Hypothalamus (tissue), 51 donors: Measurements from ENCODE around the gene RTN4IP1.
A peak's percentile ranks its signal among the peaks of the same experiment; 100 is the strongest.
"Not testable (repeated sequence)": the region's sequence is repeated elsewhere in the genome, so short reads cannot be mapped to it uniquely, and the experiment has no call there.

Experiments
- DNase-seq, 51 donors: peaks; one replicate each; lab custom pipeline; 2025; lab: John Stamatoyannopoulos, UW

Gene RTN4IP1

DNA sequence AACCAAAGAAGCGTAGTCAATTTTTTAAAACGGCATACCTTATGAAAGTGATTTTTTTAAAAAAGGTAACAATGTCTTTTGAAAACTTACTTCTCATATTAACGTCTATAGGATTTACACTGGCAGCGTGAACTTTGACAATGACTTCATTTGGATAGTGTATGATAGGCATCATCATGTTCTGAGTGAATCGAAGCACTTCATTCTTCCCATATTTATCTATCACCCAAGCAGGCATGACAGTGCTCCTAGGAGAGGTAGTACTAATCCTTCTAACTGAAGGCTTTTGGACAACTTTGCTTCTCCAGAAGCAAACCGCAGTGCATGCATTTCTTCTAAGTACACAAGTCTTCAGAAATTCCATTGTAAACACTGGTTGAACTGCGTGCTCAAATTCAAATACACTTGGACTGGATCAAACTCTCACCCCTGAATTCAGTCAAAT, 618 bp downstream of the RTN4IP1 start:
- DNase-seq, result peak in 2 of 51 donors; percentile 44 to 75

DNA sequence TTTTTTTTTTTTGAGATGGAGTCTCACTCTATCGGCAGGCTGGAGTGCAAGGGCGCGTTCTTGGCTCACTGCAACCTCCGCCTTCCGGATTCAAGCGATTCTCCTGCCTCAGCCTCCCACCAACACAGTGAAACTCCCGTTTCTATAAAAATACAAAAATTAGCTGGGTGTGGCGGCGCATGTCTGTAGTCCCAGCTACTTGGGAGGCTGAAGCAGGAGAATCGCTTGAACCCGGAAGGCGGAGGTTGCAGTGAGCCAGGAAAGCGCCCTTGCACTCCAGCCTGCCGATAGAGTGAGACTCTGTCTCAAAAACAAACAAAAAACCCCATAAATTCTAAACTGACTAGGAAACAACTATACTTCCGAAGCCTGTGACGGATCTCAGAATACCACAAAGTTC, 1.5 kb downstream of the RTN4IP1 start:
- not testable (repeated sequence) for DNase-seq

DNA sequence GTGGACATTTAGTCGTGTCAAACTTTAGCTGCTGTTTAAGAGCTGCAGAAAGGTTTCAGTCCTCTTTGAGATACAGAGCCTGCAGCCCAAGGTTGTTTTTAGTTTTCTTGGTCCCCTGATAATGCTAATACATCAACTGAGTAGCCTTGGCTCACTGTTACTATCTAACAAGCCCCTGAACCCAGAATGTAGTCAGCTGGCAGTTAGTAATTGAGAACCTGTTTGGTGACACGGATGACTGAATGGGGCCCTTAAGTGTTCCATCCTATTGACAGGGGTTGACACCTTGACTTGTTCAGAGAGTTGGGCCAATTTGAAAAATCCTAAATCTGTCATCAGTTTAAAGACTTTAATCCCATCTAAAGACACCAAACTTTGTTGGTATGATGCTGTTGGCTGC, 2.8 kb downstream of the RTN4IP1 start:
- no peak for DNase-seq

DNA sequence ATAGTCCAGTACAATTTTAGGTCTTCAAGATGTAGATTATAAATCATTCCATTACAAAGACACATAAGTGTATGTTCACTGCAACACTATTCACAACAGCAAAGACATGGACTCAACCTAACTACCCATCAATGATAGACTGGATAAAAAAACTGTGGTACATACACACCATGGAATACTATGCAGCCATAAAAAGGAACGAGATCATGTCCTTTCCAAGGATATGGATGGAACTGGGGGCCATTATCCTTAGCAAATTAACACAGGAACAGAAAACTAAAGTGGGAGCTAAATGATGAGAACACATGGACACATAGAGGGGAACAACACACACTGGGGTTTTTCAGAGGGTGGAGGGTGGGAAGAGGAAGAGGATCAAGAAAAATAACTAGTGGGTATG, 6.3 kb downstream of the RTN4IP1 start:
- no peak for DNase-seq

DNA sequence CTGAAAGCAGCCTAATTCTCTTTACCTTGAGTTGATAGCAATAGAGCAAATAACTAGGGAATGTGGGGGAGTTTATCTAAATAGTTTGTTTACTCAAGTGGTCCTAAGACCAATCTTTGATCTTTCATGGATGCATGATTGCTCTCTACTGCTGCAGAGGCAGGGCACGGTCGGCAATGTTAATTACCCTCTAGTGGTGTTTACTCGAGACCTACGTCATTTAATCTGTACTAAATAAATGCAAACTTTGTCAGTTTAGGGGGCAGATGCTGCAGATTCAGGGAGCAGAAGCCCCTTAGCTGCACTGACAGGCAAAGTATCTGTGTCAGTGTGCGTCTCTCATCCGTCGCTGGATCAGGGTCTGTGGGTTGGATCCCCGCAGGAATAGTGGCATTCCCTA, 6.9 kb downstream of the RTN4IP1 start:
- DNase-seq, result no peak

DNA sequence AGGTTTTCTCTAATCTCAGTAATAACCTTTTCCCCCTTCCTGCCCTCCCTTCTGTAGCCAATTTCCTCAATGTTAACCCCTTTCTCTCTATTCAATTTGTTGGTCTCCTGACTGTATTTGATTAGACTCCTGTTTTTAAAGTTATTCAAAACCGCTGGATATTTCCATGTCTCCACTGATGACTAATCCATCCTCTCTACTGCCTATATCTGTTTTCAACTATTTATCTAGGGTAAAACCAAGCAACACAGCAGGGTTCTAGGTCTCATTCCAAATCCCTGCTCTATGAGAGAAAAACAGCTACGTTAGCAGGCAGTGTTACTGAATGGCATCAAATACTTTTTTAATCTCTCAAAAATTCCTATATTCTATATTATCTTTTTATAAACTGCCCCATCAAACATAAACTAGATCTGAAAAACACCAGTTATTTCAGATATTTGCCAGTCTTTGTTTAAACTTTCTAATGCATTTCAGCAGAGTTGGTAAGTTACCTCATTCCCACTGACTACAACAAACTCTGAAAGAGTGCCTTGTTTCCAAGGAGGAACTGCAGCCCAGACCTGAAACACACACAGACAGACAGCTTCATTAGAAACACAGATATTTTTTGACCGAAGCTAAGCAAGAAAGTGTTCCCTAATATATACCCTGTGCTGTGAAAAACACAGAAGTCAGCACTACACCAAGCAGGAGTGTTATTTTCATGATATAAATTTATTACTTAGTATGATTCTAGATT, 8.2 kb downstream of the RTN4IP1 start:
- no peak for DNase-seq

DNA sequence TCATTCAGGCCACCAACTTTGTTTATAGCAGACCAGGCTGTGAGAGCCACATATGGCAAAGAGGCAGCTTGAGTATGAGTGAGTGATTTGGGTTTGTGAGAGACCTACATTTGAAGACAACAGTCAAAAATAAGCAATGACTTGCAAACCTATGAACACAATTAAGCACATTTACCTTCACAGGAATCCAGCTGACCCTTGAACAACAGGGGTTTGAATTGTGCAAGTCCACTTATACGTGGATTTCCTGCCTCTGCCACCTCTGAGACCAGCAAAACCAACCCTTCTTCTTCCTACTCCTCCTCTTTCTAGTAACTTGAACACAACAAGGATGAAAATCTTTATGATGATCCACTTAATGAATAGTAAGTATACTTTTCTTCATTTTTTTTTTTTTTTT, 10.1 kb downstream of the RTN4IP1 start:
- DNase-seq, result no peak

DNA sequence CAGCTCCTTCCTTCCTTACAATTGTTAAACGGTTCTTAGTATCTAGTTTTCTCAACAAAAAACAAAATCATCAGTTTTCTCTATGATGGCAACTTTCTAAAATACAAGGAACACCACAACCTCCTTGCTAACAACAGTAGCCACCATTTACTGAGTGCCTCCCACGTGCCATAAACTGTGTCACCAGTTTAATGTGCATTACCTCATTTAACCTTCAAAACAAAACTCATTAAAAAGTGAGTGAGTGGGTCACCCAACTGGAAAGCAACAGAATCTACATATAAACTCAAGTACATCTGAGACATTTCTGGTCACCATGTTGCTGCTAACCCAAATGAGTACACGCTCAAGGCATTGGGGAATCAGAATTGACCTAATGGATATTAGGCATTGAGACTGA, 11.0 kb downstream of the RTN4IP1 start:
- no peak for DNase-seq

DNA sequence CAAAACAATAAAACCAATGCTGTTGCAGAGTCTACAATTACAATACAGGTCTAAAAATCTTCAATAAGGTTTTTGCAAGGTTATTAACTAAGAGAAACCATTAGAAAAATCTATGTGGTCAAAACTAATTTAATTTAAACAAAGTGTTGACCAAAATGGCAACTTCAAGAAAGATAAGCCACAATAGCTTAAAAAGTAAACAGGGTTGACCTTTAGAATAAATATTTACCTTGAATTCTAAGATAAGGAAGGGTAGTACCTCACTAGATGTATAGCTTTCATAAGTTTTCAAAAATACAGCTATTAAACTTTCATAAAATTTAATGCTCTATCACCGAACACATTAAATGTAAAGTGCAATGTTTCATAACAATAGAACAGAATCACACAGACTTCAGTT, 11.4 kb downstream of the RTN4IP1 start:
- DNase-seq, result no peak

DNA sequence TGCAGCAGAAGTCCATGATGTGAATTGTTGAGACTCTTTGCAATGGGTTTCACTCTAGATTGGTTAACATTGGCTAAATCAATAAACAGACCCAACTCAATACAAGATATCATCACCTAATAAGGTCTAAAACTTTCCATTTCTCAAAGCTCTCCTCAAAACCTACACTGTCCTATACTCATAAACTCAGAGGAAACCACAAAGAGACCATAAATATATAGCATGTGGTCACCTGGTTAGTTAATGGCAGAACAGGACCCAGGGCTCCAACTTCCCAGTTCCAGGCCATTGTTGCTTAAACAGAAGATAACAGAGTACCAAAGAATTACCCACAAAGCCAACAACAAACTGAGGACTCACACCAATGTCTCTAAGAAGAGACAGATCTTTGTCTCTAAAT, 12.0 kb downstream of the RTN4IP1 start:
- DNase-seq, result no peak

DNA sequence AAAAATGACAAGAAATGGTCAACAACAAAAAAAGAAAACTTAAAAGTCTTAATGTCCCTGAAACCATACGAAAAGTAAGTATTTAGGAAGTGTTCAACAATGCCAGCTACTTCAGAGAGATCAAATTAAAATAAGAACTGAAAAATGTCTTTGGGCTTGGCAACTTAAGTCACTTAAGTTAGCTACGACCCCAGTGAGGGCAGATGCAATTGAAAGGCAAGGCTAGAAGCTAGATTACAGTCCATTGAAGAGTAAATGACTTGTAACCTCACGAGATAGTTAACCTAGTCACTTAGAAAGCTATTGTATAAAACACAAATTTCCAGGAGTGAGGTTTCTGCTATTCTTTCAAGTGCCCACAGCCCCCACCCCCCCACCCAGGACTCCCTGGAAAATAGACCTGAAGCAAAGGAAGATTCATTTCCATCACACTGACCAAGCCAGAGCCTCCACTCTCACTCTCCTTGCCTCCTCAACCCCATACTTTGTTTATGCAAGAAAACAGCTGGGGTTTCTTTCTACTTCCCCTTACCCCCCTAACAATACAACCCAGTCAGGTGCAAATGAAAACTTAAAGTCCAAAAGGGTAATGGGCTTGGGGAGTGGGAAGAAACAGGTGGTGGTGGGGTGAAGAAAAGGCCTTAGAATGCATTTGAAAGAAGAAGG, 14.6 kb downstream of the RTN4IP1 start:
- no peak for DNase-seq

DNA sequence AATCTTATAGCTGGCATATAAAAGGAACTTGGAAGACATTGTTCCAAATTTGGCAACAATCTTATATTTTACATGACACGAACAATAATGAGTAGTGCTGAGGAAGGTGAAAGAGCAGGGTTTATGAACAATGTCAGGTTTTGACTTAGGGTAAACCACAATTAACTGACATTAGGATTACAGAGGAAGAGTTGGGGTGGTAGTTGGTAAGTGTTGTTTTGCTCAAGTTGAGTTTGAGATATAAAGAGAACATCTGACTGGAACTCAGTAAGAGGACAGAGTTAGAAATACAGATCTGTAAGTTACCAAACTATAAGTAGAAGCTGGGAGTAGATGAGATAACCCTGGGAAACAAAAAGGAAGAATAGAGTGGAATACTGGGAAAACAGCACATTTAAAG, 15.1 kb downstream of the RTN4IP1 start:
- no peak for DNase-seq

DNA sequence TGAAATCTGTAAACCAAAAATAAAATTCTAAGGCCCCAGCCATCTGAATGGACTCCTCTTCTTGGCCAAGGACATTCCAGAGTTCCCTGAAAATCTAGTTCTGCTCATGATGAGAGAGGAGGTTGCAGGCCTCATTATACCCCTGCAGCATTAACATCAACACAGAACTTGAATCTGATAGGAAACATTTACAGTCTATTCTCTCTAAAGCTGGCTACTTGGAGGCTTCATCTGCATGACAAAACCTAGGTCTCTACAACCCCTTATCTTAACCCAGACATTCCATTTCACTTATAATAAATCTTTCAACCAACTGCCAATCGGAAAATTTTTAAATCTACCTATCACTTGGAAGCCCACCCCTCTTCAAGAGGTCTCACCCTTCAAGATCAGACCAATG, 15.7 kb downstream of the RTN4IP1 start:
- DNase-seq, result no peak

DNA sequence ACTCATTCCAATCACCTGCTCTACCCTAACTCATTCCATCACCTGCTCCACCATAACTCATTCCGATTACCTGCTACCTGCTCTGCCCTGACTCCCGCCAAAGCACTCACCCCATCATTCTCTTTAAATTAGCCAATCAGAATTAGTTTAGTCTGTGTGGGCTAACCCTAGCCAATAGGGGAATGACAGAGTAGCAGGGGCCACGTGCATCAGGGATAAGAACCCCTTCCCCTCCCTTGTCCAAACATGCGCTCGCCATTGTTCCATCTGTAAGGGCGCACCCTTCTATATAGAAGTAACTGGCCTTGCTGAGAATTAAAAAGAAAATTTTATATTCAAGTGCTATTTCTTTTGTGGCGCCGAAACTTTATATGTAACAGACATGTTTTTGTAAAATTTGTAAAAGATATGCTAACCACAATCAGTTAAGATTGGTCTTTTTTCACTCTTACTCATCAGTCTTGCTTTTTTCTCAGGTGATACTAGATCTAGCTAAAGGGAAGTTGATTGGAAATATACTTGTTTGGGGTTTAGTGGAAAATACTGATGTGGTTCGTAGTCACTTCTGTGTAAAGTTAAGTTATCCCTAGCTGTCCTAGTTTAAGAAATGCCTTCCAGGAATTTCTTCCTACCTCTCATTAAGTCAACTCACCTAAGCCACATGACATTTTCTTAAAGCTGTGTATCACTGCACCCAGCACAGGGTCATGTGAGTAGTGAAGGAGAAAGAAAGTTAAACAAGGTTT, 16.5 kb downstream of the RTN4IP1 start:
- DNase-seq, result no peak

DNA sequence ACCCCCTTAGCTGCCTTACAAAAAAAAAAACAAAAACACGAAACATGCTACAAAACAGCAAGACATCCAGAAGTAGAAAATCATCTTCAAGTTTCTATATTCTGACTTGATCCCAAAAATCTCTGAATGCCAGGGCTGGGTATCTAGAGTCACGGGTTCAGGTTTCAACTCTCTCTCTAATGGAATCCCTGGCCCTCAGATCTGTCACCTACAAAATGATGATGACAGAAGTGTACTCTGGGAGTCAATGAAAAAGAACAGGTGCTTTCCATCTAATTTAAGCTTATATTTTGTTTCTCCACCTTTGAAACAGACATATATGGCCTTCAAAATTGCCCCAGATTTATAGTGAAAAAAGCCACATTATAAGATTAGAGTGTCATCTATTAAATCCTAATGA, 18.3 kb downstream of the RTN4IP1 start:
- DNase-seq, result no peak

DNA sequence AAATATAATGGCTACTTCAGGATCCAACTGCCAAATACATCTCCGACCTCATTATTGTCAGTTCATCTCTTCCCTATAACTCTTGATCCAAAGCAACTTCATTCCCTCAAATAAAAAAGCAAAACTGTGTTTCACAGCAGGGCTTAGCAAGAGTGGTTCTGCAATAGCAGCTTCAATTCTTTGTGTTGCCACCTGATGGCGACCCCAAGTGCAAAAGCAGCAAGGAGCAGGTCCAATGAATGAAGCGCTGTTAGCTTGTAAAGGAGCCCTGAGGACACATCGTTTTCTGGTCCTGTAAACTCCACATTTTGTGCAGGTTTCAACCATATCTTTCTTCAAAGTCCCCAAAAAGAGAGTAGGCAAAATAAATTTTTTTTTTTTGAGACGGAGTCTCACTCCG, 19.6 kb downstream of the RTN4IP1 start:
- DNase-seq, result no peak

DNA sequence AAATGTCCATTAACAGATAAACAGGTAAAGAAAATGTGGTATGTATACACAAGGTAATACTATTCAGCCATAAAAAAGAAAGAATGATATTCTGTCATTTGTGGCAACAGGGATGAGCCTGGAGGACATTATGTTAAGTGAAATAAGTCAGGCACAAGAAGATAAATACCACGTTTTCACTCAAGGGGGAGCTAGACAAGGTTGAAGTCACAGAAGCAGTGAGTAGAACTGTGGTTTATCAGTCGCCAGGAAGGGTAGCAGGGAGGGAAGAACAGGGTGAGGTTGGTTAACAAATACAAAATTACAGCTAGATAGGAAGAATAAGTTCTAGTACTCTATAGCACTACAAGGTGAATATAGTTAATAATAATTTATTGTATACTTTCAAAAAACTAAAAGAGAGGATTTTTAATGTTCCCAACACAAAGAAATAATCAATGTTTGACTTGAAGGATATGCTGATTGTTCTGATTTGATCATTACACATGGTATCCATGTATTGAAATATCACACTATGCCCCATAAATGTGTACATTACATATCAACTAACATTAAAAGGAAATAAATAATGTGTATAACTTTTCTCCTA, 21.1 kb downstream of the RTN4IP1 start:
- no peak for DNase-seq

DNA sequence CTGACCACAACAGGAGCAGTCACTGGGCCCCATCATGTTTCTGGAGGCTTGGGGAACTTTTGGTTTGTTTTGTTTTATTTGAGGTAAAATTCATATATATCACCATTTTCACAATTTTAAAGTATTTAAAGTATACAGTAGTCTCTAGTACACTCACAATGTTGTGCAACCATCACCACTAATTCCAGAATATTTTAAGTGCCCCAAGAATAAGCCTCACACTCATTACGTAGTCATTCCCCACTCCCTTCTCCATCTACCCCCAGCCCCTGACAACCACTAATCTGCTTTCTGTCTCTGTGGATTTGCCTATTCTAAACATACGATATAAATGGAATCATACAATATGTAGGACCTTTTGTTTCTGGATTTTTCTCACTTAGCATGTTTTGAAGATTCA, 29.0 kb downstream of the RTN4IP1 start:
- DNase-seq, result no peak

DNA sequence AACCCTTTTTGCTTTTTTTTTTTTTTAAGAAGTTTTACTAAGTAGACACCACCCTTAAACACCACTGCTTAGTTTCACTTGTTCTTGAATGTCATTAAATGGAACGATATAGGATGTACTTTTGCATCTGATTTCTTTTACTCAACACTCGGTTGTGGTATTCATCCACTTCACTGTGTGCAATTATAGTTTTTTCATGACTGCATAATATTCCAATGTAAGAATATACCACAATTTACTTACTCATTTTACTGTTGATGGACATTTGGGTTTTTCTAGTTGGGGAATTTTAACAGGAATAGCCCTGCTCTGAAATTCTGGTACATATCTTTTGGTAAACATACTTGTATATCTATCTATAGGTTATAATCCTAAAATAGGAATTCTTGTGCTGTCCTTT, 29.9 kb downstream of the RTN4IP1 start:
- DNase-seq, result no peak

DNA sequence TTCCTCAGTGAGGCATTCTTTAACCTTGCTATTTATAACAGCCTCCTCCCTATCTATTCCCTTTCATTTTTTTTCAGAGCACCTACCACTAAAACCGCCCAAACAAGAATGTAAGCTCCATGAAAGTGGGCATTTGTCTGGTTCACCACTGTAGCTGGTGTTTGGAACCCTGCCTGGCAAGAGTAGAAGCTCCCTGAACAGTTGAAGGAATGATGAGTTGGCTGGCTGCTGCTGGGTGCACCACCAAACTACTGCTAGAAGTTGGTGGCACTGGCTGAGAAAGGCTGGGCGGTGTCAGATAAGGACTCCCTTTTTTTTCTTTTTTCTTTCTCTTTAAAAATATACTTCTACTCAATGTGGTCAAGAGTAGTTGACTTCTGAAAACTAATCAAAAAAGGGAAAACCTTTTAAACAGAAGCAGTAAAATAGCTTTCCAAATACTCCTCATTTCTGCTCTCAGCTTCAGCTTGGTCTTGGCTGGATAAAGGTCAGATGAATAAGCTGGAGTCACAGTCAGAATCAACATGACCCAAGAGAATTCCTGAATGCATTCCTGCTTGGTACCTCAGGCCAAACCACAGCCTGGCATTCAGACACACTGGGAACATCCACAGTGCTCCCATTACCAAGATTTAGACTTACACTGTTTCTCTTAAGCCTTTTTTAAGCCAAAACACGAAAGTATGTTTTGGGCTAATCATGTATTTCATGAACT, 38.0 kb downstream of the RTN4IP1 start:
- DNase-seq, result no peak

DNA sequence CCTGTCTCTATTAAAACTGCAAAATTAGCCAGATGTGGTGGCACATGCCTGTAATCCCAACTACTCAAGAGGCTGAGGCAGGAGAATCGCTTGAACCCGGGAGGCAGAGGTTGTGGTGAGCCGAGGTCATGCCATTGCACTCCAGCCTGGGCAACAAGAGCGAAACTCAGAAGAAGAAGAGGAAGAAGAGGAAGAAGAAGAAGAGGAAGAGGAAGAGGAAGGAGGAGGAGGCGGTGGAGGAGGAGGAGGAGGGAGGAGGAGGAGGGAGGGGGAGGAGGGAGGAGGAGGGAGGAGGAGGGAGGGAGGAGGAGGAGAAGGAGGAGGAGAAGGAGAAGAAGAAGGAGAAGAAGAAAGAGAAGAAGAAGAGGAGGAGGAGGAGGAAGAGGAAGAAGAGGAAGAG, 40.4 kb downstream of the RTN4IP1 start:
- not testable (repeated sequence) for DNase-seq
